Neuronal stem cell (in vitro differentiated cells): ENCODE results near the gene ACER1.

ENCODE experiments used
- DNase-seq: peaks from one replicate; pipeline ENCODE4 v3.0.0-alpha.2; 2013; ENCODE audit warnings: low spot score
- H2AFZ ChIP-seq: one replicate; pipeline ENCODE4 v1.6.1; 2013; ENCODE audit warnings: mild to moderate bottlenecking, low read length, inconsistent platforms
- H2AK5ac ChIP-seq: 2 replicates; pipeline ENCODE4 v1.6.1; 2013; ENCODE audit warnings: low read depth, mild to moderate bottlenecking, inconsistent platforms, low read length, moderate library complexity, mixed read lengths
- H2BK120ac ChIP-seq: 2 replicates; pipeline ENCODE4 v1.6.1; 2013; ENCODE audit warnings: low read depth, mild to moderate bottlenecking, inconsistent platforms, low read length, moderate library complexity, mixed read lengths
- H2BK12ac ChIP-seq: one replicate; pipeline ENCODE4 v1.6.1; 2013; ENCODE audit warnings: low read length, inconsistent platforms
- H2BK15ac ChIP-seq: 2 replicates; pipeline ENCODE4 v1.6.1; 2013; ENCODE audit warnings: mild to moderate bottlenecking, low read length, inconsistent platforms, mixed read lengths
- H2BK5ac ChIP-seq: one replicate; pipeline ENCODE4 v1.6.1; 2013; ENCODE audit warnings: inconsistent platforms, mild to moderate bottlenecking, low read length, moderate library complexity
- H3K14ac ChIP-seq: one replicate; pipeline ENCODE4 v1.6.1; 2013; ENCODE audit warnings: low read length, inconsistent platforms
- H3K18ac ChIP-seq: 2 replicates; pipeline ENCODE4 v1.6.1; 2013; ENCODE audit warnings: low read length, inconsistent platforms
- H3K23ac ChIP-seq: 2 replicates; pipeline ENCODE4 v1.6.1; 2013; ENCODE audit warnings: low read depth, mild to moderate bottlenecking, mixed read lengths, low read length, inconsistent platforms; ENCODE audit not compliant: poor library complexity
- H3K27ac ChIP-seq: replicated peaks from 3 replicates; pipeline ENCODE4 v1.5.1; 2013; ENCODE audit warnings: low read length, inconsistent platforms
- H3K27me3 ChIP-seq, 3 experiments: 2 replicates each; pipeline ENCODE4 v1.6.1; 2013; ENCODE audit warnings: low read length in 3 of 3, mild to moderate bottlenecking in 2 of 3, inconsistent platforms in 1 of 3, low read depth in 1 of 3, mixed read lengths in 1 of 3, moderate library complexity in 1 of 3; ENCODE audit not compliant: control insufficient read depth in 3 of 3, insufficient read depth in 3 of 3
- H3K36me3 ChIP-seq, 2 donors: replicated peaks in 1 of 2; 2 replicates each; pipeline ENCODE4 v1.6.1; 2013; ENCODE audit warnings: low read length in 2 of 2; ENCODE audit not compliant: control insufficient read depth in 2 of 2, insufficient read depth in 2 of 2
- H3K4ac ChIP-seq: 2 replicates; pipeline ENCODE4 v1.6.1; 2013; ENCODE audit warnings: inconsistent platforms, mild to moderate bottlenecking, low read length, moderate library complexity
- H3K4me1 ChIP-seq, 2 donors: 1 replicate in 1 of 2; 2 replicates in 1 of 2; pipeline ENCODE4 v1.6.1; 2013; ENCODE audit warnings: low read length in 2 of 2, low read depth in 1 of 2; ENCODE audit not compliant: control insufficient read depth in 2 of 2, insufficient read depth in 1 of 2
- H3K4me2 ChIP-seq: one replicate; pipeline ENCODE4 v1.6.1; 2013; ENCODE audit warnings: mild to moderate bottlenecking, low read length, inconsistent platforms; ENCODE audit not compliant: insufficient read depth, poor library complexity, severe bottlenecking
- H3K4me3 ChIP-seq, 2 donors: 2 replicates each; pipeline ENCODE4 v1.5.1; 2013; ENCODE audit warnings: low read length in 2 of 2, mild to moderate bottlenecking in 2 of 2, inconsistent platforms in 1 of 2, moderate library complexity in 1 of 2
- H3K79me1 ChIP-seq: one replicate; pipeline ENCODE4 v1.6.1; 2013; ENCODE audit warnings: low read depth, mild to moderate bottlenecking, inconsistent platforms, low read length, moderate library complexity
- H3K9ac ChIP-seq: one replicate; pipeline ENCODE4 v1.6.1; 2013; ENCODE audit warnings: mild to moderate bottlenecking, low read depth, low read length, inconsistent platforms; ENCODE audit not compliant: poor library complexity
- H3K9me3 ChIP-seq, 2 donors: replicated peaks in 1 of 2; 2 replicates each; pipeline versions ENCODE3 to v1.6.1; 2013; ENCODE audit warnings: low read length in 2 of 2, mild to moderate bottlenecking in 2 of 2, inconsistent platforms in 1 of 2, low read depth in 1 of 2, mixed read lengths in 1 of 2, moderate library complexity in 1 of 2; ENCODE audit not compliant: control insufficient read depth in 2 of 2, insufficient read depth in 1 of 2
- H4K8ac ChIP-seq: one replicate; pipeline ENCODE4 v1.6.1; 2013; ENCODE audit warnings: low read depth, mild to moderate bottlenecking, inconsistent platforms, low read length, moderate library complexity
- H4K91ac ChIP-seq: one replicate; pipeline ENCODE4 v1.6.1; 2013; ENCODE audit warnings: low read length, low read depth, mild to moderate bottlenecking, inconsistent platforms; ENCODE audit not compliant: poor library complexity
- WGBS, 2 donors: extraction: QIAGEN DNeasy Blood & Tissue Kit; methylation state at CpG; one replicate each; pipeline ENCODE4 v1.1.7; 2013; ENCODE audit warnings: missing lambda C conversion rate in 2 of 2, mixed read lengths in 1 of 2; ENCODE audit not compliant: insufficient read length in 2 of 2, insufficient replicate concordance in 1 of 2; ENCODE audit errors: extremely low coverage in 2 of 2; 5-methylcytosine and 5-hydroxymethylcytosine counted together

Gene ACER1

GRCh38 chr19:6278051-6278450 lies 55.4 kb downstream of the ACER1 start:
- H3K27ac ChIP-seq: no peak overlapping the region
- no peak overlapping the region for H2AFZ ChIP-seq
- H2BK15ac ChIP-seq: no peak overlapping the region
- H3K18ac ChIP-seq: no peak overlapping the region
- no peak overlapping the region for H3K4ac ChIP-seq
- peaks cover 4 to 26% of the 10 kb centered on the region in 2 donors for H3K36me3 ChIP-seq
- H3K4me1 ChIP-seq: peaks cover 18 to 32% of the 10 kb centered on the region in 2 donors
- H3K9ac ChIP-seq: peak overlapping the region; percentile 16
- H2BK12ac ChIP-seq: no peak overlapping the region
- no peaks in the 10 kb centered on the region for H3K9me3 ChIP-seq
- H2AK5ac ChIP-seq: no peak overlapping the region
- H4K91ac ChIP-seq: no peak overlapping the region
- H3K27me3 ChIP-seq: no peaks in the 10 kb centered on the region
- no peak overlapping the region for H3K4me2 ChIP-seq
- DNase-seq: no peak
- H3K79me1 ChIP-seq: peaks cover 8% of the 10 kb centered on the region
- WGBS, 2 donors: no CpG with 5 or more reads among the region's 9 CpGs
- peak overlapping the region in 1 of 2 donors; percentile 88 for H3K4me3 ChIP-seq
- H2BK120ac ChIP-seq: no peak overlapping the region
- no peak overlapping the region for H3K23ac ChIP-seq
- H4K8ac ChIP-seq: no peak overlapping the region
- H2BK5ac ChIP-seq: no peak overlapping the region
- H3K14ac ChIP-seq: no peak overlapping the region

GRCh38 chr19:6276447-6276846 lies 57.0 kb downstream of the ACER1 start:
- Histone ChIP-seq H2BK120ac (no peak overlapping the region), H3K14ac (no peak overlapping the region), H3K23ac (peak overlapping the region; percentile 74), H3K27ac (no peak overlapping the region), H3K79me1 (peaks cover 13% of the 10 kb centered on the region), H3K4ac (no peak overlapping the region), H3K9me3 (no peaks in the 10 kb centered on the region), H2BK15ac (no peak overlapping the region), H3K9ac (no peak overlapping the region), H4K91ac (no peak overlapping the region), H2AFZ (no peak overlapping the region), H3K4me1 (peaks cover 30 to 43% of the 10 kb centered on the region in 2 donors), H3K4me3 (no peak overlapping the region), H2BK12ac (no peak overlapping the region), H2BK5ac (no peak overlapping the region), H4K8ac (no peak overlapping the region), H3K36me3 (peaks cover 4 to 26% of the 10 kb centered on the region in 2 donors), H3K4me2 (no peak overlapping the region), H3K18ac (no peak overlapping the region), H2AK5ac (no peak overlapping the region), H3K27me3 (no peaks in the 10 kb centered on the region)
- no peak for DNase-seq
- WGBS, 2 donors: no CpG with 5 or more reads among the region's 12 CpGs

- Histone ChIP-seq H2BK12ac (no peak overlapping the region), H3K14ac (no peak overlapping the region), H4K91ac (no peak overlapping the region), H3K27ac (no peak overlapping the region), H3K23ac (no peak overlapping the region), H3K79me1 (peaks cover 19% of the 10 kb centered on the region), H3K4me3 (no peak overlapping the region), H3K4me2 (no peak overlapping the region), H3K18ac (no peak overlapping the region), H2AK5ac (no peak overlapping the region), H3K9me3 (no peaks in the 10 kb centered on the region), H3K4me1 (peaks cover 32 to 43% of the 10 kb centered on the region in 2 donors), H3K4ac (no peak overlapping the region), H4K8ac (no peak overlapping the region), H3K27me3 (no peaks in the 10 kb centered on the region), H3K36me3 (peaks cover 8 to 33% of the 10 kb centered on the region in 2 donors), H3K9ac (no peak overlapping the region), H2BK5ac (no peak overlapping the region), H2AFZ (no peak overlapping the region), H2BK15ac (no peak overlapping the region), H2BK120ac (no peak overlapping the region)
- no CpG with 5 or more reads among the region's 18 CpGs for WGBS, 2 donors
- no peak for DNase-seq
Measured at GRCh38 chr19:6275170-6275744, 58.2 kb downstream of the ACER1 start.

GRCh38 chr19:6274756-6275155 lies 58.7 kb downstream of the ACER1 start:
- no peaks in the 10 kb centered on the region for H3K27me3 ChIP-seq
- H3K9me3 ChIP-seq: no peaks in the 10 kb centered on the region
- no peak overlapping the region for H3K14ac ChIP-seq
- H3K23ac ChIP-seq: no peak overlapping the region
- no peak overlapping the region for H3K27ac ChIP-seq
- no peak overlapping the region for H3K9ac ChIP-seq
- H4K8ac ChIP-seq: no peak overlapping the region
- peaks cover 13 to 38% of the 10 kb centered on the region in 2 donors for H3K36me3 ChIP-seq
- H2BK5ac ChIP-seq: no peak overlapping the region
- no peak overlapping the region for H2BK12ac ChIP-seq
- no CpG with 5 or more reads among the region's 15 CpGs for WGBS, 2 donors
- no peak overlapping the region for H3K4me2 ChIP-seq
- no peak overlapping the region for H3K4ac ChIP-seq
- H2AK5ac ChIP-seq: no peak overlapping the region
- no peak overlapping the region for H4K91ac ChIP-seq
- peaks cover 22% of the 10 kb centered on the region for H3K79me1 ChIP-seq
- H2BK120ac ChIP-seq: no peak overlapping the region
- no peak for DNase-seq
- peaks cover 32 to 43% of the 10 kb centered on the region in 2 donors for H3K4me1 ChIP-seq
- H3K18ac ChIP-seq: no peak overlapping the region
- H2BK15ac ChIP-seq: no peak overlapping the region
- no peak overlapping the region for H3K4me3 ChIP-seq
- no peak overlapping the region for H2AFZ ChIP-seq
